GM21515 (cell line): ENCODE measurements around the gene CHAF1A.
A peak's percentile ranks its signal among the peaks of the same experiment; 100 is the strongest.

Experiments
- ATAC-seq: cut with Tn5 transposase; IDR thresholded peaks from one replicate; pipeline ENCODE4 v1.9.1; 2021; ENCODE audit not compliant: unreplicated experiment

CHAF1A gene

GRCh38 chr19:4376991-4377781, 25.3 kb upstream of the CHAF1A start:
- ATAC-seq, result no peak

- no peak for ATAC-seq
Measured at GRCh38 chr19:4378886-4379285, 23.6 kb upstream of the CHAF1A start.

- no peak for ATAC-seq
Measured at GRCh38 chr19:4379383-4380253, 22.8 kb upstream of the CHAF1A start.

- no peak for ATAC-seq
Measured at GRCh38 chr19:4380254-4380727, 22.1 kb upstream of the CHAF1A start.

GRCh38 chr19:4385291-4386040, 17.0 kb upstream of the CHAF1A start:
- no peak for ATAC-seq

GRCh38 chr19:4386041-4386782, 16.2 kb upstream of the CHAF1A start:
- ATAC-seq, result no peak

GRCh38 chr19:4388337-4389063, 13.9 kb upstream of the CHAF1A start:
- ATAC-seq, result no peak

GRCh38 chr19:4389064-4389375, 13.4 kb upstream of the CHAF1A start:
- no peak for ATAC-seq

GRCh38 chr19:4389511-4390016, 12.9 kb upstream of the CHAF1A start:
- no peak for ATAC-seq

GRCh38 chr19:4390017-4390566, 12.3 kb upstream of the CHAF1A start:
- ATAC-seq, result no peak

- no peak for ATAC-seq
Measured at GRCh38 chr19:4390567-4391305, 11.7 kb upstream of the CHAF1A start.

GRCh38 chr19:4391306-4391693, 11.1 kb upstream of the CHAF1A start:
- no peak for ATAC-seq

- no peak for ATAC-seq
Measured at GRCh38 chr19:4391701-4392483, 10.5 kb upstream of the CHAF1A start.

GRCh38 chr19:4393947-4394590, 8.4 kb upstream of the CHAF1A start:
- no peak for ATAC-seq

- no peak for ATAC-seq
Measured at GRCh38 chr19:4396949-4397783, 5.3 kb upstream of the CHAF1A start.

GRCh38 chr19:4399812-4400134, 2.7 kb upstream of the CHAF1A start:
- ATAC-seq, result peak; percentile 5
